ENCODE data around the gene MRE11. TPM values are rescaled to one million over a fixed set of nuclear protein-coding genes. Genes with fewer than 3 reads are reported as not detected.
"Not testable (repeated sequence)": the region's sequence is repeated elsewhere in the genome, so short reads cannot be mapped to it uniquely, and the experiment has no call there.

Gene MRE11
- total RNA-seq, 6 experiments from 2014 or later = 4.5 to 7.7 (median 5.0) TPM

GRCh38 chr11:94398101-94398500, 95.5 kb downstream of the MRE11 start:
- WGBS (ENCODE audit: insufficient coverage, low coverage, low lambda C conversion rate, missing lambda C conversion rate) = 64% methylated on average over 5 of the region's 5 CpGs
- H3K36me3 ChIP-seq = no peaks in the 10 kb centered on the region
- no peaks in the 10 kb centered on the region for H3K27me3 ChIP-seq
- intact Hi-C loops (cut with DNase I) = no loop called here
- H3K9me3 ChIP-seq = no peaks in the 10 kb centered on the region
- no peak overlapping the region for H3K4me3 ChIP-seq
- DNase-seq = no peak
- H3K4me1 ChIP-seq = peaks cover 0 to 4% (median 0%) of the 10 kb centered on the region in 4 donors
- TF ChIP-seq POLR2A (IDR thresholded peaks at IDR 0.05) (no peak), CTCF (IDR thresholded peaks at IDR 0.05) (no peak)
- H3K27ac ChIP-seq = no peak overlapping the region
- ATAC-seq = no peak

GRCh38 chr11:94396282-94396681, 97.4 kb downstream of the MRE11 start:
- no peaks in the 10 kb centered on the region for H3K36me3 ChIP-seq
- DNase-seq (no peak), ATAC-seq (no peak)
- no peak overlapping the region for H3K27ac ChIP-seq
- H3K27me3 ChIP-seq = no peaks in the 10 kb centered on the region
- H3K4me3 ChIP-seq = no peak overlapping the region
- TF ChIP-seq CTCF (IDR thresholded peaks at IDR 0.05) (no peak), POLR2A (IDR thresholded peaks at IDR 0.05) (no peak)
- 100% methylated on average over 2 of the region's 5 CpGs for WGBS (ENCODE audit: insufficient coverage, low coverage, low lambda C conversion rate, missing lambda C conversion rate)
- no peaks in the 10 kb centered on the region for H3K9me3 ChIP-seq
- H3K4me1 ChIP-seq = peaks cover 0 to under 1% (median 0%) of the 10 kb centered on the region in 4 donors
- intact Hi-C loops (cut with DNase I) = no loop called here

GRCh38 chr11:94391937-94392336, 101.7 kb downstream of the MRE11 start:
- H3K36me3 ChIP-seq; intact Hi-C loops (cut with DNase I); H3K9me3 ChIP-seq; ATAC-seq; H3K4me3 ChIP-seq; H3K27ac ChIP-seq; H3K4me1 ChIP-seq; DNase-seq; H3K27me3 ChIP-seq: not testable (repeated sequence)
- 64% methylated on average over 3 of the region's 4 CpGs for WGBS (ENCODE audit: insufficient coverage, low coverage, low lambda C conversion rate, missing lambda C conversion rate)

- H3K27me3 ChIP-seq = no peaks in the 10 kb centered on the region
- DNase-seq (no peak), ATAC-seq (no peak)
- no peak overlapping the region for H3K27ac ChIP-seq
- H3K36me3 ChIP-seq = no peaks in the 10 kb centered on the region
- H3K4me3 ChIP-seq = no peak overlapping the region
- 65% methylated on average over 3 of the region's 5 CpGs for WGBS (ENCODE audit: insufficient coverage, low coverage, low lambda C conversion rate, missing lambda C conversion rate)
- H3K4me1 ChIP-seq = no peaks in the 10 kb centered on the region
- TF ChIP-seq POLR2A (IDR thresholded peaks at IDR 0.05) (no peak), CTCF (IDR thresholded peaks at IDR 0.05) (no peak)
- intact Hi-C loops (cut with DNase I) = no loop called here
- H3K9me3 ChIP-seq = no peaks in the 10 kb centered on the region
Measured at GRCh38 chr11:94379613-94380012, 114.0 kb downstream of the MRE11 start.

GRCh38 chr11:94376841-94377240, 116.8 kb downstream of the MRE11 start:
- Histone ChIP-seq H3K27me3 (no peaks in the 10 kb centered on the region), H3K9me3 (no peaks in the 10 kb centered on the region), H3K4me1 (no peaks in the 10 kb centered on the region), H3K27ac (no peak overlapping the region), H3K36me3 (no peaks in the 10 kb centered on the region), H3K4me3 (no peak overlapping the region)
- ATAC-seq = no peak
- intact Hi-C loops (cut with DNase I) = no loop called here
- DNase-seq = no peak
- TF ChIP-seq CTCF (IDR thresholded peaks at IDR 0.05) (no peak), POLR2A (IDR thresholded peaks at IDR 0.05) (no peak)
- 80% methylated on average over 1 of the region's 1 CpG for WGBS (ENCODE audit: insufficient coverage, low coverage, low lambda C conversion rate, missing lambda C conversion rate)

GRCh38 chr11:94370576-94370975, 123.1 kb downstream of the MRE11 start:
- H3K27ac ChIP-seq; H3K4me1 ChIP-seq; ATAC-seq; H3K27me3 ChIP-seq; H3K36me3 ChIP-seq; DNase-seq; H3K9me3 ChIP-seq; intact Hi-C loops (cut with DNase I); H3K4me3 ChIP-seq: not testable (repeated sequence)
- no CpG with 5 or more reads among the region's 6 CpGs for WGBS (ENCODE audit: insufficient coverage, low coverage, low lambda C conversion rate, missing lambda C conversion rate)

Measured in right lobe of liver (tissue), 6 donors.